HG03045 (cell line): ENCODE measurements around the gene UPB1.

Experiments used
- ATAC-seq: cut with Tn5 transposase; IDR thresholded peaks from one replicate; pipeline ENCODE4 v1.9.1; 2021; ENCODE audit warnings: mild to moderate bottlenecking, moderate library complexity; ENCODE audit not compliant: unreplicated experiment

UPB1 gene

GRCh38 chr22:24503843-24504338 is 8.8 kb downstream of the UPB1 start:
- no peak for ATAC-seq

GRCh38 chr22:24504540-24504939 is 9.4 kb downstream of the UPB1 start:
- no peak for ATAC-seq

- ATAC-seq, result no peak
Measured at GRCh38 chr22:24504956-24505736, 10.0 kb downstream of the UPB1 start.

GRCh38 chr22:24506802-24507438 is 11.8 kb downstream of the UPB1 start:
- no peak for ATAC-seq

GRCh38 chr22:24507716-24508115 is 12.6 kb downstream of the UPB1 start:
- ATAC-seq, result no peak

- ATAC-seq, result no peak
Measured at GRCh38 chr22:24510637-24511625, 15.8 kb downstream of the UPB1 start.

GRCh38 chr22:24512043-24512442 is 16.9 kb downstream of the UPB1 start:
- no peak for ATAC-seq

- no peak for ATAC-seq
Measured at GRCh38 chr22:24513378-24514240, 18.5 kb downstream of the UPB1 start.

GRCh38 chr22:24514241-24515026 is 19.3 kb downstream of the UPB1 start:
- ATAC-seq, result no peak

GRCh38 chr22:24515027-24515338 is 19.9 kb downstream of the UPB1 start:
- no peak for ATAC-seq

- ATAC-seq, result no peak
Measured at GRCh38 chr22:24516301-24516737, 21.2 kb downstream of the UPB1 start.

GRCh38 chr22:24517446-24517845 is 22.3 kb downstream of the UPB1 start:
- no peak for ATAC-seq

GRCh38 chr22:24518228-24518627 is 23.1 kb downstream of the UPB1 start:
- no peak for ATAC-seq

GRCh38 chr22:24518771-24519485 is 23.8 kb downstream of the UPB1 start:
- no peak for ATAC-seq

GRCh38 chr22:24519496-24519895 is 24.4 kb downstream of the UPB1 start:
- no peak for ATAC-seq

GRCh38 chr22:24521791-24522245 is 26.7 kb downstream of the UPB1 start:
- no peak for ATAC-seq

- ATAC-seq, result no peak
Measured at GRCh38 chr22:24523873-24524272, 28.7 kb downstream of the UPB1 start.

GRCh38 chr22:24525416-24526037 is 30.4 kb downstream of the UPB1 start:
- ATAC-seq, result no peak
